HUDEP-2 (cell line): ENCODE results near the gene GDF9.
"Not testable (repeated sequence)": the region's sequence is repeated elsewhere in the genome, so short reads cannot be mapped to it uniquely, and the experiment has no call there.

ENCODE experiments used
- DNase-seq, 76 experiments: peaks; one replicate each; lab custom pipeline; 2025; ENCODE audit not compliant: unreplicated experiment in 76 of 76; lab: John Stamatoyannopoulos, UW

The GDF9 gene

DNA sequence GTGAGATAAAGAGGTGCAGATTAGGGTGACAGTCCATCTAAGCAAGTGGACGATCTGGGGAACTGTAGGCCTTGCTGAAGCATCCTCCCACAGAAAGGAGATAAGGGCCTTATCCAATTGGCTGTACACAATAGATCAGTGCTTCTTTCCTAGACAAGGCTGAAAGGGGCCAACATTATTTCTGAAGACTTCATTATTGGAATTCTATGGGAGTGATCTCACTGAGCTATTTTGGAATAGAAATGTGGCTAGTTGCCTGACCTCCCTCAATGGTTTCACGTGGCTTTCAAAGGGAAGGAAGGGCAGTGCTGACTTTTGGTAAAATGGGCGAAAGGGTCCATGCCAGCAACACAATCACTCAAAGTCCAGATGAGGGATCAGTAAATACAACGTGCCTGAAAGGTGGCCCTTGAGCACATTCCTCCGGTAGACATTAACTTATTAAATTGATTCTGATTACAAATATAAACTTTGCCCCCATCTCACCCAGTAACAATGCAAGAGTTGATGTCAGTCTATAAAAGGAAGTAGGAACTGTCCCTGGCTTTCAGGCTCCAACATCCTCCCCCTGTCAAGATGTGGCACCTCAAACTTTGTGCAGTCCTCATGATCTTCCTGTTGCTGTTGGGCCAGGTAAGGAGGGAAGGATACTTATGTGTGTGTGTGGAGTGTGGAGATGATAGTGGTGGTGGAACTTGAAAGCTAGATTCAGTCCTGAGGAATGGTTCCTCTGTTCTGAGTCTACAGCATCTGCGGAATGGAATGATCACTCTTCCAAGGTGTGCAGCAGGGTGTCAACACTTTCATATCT, 7.1 kb upstream of the GDF9 start, which contains the start of gene LEAP2:
Gene LEAP2, plus strand, starts transcription at position 550 of the 811 bp plus-strand sequence. Its CDS starts 27 bp downstream, at position 577.
- DNase-seq = peak in 21 of 76 experiments; percentile 2 to 48 (median 13)

DNA sequence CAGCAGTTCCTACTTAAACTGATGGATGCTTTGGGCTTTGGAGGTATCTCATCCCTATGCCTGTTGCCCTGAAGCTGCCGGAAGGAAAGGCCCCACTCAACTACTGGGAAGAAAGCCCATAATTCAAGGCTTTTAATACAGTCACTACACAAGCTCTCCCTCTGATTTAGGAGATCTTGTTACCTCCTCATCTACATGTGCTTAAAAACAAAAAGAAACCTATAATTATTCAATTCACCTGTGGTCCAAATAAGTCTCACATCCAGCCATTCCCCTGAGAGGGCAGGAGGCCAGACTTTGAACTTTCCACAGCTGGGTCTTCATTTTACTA, 6.5 kb upstream of the GDF9 start:
- no peak for DNase-seq

DNA sequence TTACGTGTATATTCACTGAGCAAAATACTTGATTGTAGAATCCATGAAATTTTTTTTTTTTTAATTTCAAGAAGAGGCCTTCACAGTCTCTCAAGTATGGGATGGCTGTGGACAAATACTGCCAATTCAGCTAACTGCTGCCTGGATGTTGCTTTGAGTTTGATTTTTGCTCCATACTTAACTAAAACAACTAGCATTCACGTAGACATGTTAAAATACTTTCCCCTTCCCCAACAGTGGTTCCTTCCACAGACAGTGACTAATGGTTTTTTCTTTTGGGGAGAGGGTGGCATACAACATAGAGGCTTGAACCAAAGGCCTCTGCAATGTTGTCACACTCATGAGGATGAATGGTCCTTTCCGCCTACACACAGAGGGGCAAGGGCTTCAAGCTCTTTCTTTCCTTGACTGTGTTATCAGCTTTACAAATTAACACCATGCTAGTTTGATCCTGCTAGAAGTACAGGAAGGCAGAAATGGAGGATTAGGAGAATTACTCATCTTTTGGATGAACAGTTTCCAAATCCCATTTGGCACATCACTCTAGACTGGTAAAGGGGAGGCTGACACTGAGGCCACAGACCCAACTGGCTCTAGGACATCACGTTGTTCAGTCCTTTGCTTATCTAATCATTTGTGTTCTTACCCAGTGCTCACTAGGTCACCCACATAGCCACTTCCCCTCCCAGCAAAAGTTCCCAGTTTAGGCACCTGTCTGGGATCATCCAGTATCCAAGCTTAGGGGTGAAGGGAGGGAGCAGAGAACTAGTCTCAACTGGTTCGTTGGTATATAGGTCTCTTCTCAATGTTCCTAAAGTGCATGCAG, 5.4 kb upstream of the GDF9 start:
- DNase-seq = no peak

DNA sequence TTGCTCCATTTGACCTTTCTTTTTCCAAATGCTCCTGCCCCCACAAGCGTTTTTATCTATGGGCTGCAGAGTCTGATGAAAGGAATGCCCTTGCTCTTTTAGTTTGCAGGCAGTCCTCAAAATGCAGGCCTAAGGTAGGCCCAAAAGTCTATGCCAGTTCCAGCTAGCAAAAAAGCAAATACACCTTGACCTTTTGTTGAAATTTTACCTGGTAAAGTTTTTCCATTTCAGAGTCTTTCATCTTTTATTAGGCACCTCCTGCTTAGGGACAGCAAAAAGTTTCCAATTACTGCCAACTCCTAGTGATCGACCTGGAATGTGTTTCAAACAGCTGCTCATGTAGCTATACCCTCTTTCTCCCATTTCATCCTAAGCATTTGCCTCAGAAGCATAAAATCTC, 4.5 kb upstream of the GDF9 start:
- DNase-seq = no peak

DNA sequence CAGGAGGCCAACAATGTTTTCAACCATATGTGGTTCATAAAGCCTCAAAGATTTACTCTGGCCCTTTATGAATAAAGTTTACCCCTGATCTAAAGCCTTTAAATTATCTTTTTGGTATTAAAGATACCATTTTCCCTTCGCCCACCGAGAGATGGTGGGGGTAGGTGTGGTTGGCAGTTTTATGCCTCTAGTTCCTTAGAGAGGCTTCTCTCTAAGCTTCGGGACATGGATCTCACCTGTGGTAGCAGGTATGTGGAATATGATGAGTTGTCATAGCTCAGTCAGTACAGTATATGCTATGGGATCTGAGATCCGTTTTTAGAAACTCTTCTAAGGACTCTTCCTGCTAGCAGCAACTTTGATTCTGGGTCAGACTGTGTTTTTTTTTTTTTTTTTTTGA, 2.5 kb upstream of the GDF9 start:
- no peak for DNase-seq

DNA sequence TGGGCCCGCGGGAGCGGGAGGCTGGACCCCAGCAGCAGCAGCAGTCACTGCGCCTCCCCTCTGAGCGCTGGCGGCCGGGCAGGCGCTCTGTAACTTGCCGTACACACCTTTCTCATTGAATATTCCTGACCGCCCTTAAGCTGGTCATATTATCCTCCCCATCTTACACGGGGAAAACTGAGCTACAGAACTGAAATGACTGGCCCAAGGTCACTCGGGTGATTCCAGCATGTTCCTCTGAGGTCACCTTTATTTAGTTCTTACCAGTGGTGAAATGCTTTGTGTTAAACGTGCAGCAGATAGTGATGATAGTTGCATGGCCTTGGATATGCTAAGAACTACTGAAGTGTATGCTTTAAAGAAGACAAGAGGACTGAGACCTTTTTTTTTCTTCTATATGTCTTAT, 780 bp upstream of the GDF9 start:
- peak in 3 of 76 experiments; percentile 14 to 36 (median 22) for DNase-seq

DNA sequence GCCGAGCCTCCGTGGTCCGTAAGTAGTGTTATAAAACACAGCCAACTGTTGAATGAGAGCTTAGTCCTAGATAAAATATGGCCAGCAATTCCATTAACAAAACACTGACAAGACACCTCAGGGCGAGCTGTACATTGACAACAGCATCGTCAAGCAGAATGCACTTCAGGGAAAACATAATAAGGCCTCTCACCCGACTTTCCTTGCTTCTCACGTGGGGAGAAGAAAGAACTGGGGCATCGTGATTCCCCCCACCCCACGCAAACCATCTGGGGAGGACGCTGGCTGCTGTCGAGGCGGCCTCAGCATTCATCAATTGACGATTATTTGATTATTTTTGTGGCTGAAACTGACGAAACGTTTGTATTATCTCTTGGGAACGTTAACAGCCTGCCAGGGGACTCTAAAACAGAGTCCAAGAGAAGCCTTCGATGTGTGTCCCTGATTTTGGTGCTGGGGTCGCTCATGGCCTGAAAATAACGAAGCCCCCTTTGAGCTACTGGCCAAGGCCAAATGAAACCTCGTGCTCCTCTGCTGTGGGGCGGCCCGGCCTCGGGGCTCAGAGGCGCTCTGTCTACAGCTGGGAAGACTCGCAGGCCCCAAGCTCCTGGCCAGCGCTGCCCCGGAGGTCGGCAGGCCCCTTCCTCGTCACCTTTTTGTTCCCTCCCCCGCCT, 464 bp downstream of the GDF9 start:
- peak in 1 of 76 experiments; percentile 8 for DNase-seq

DNA sequence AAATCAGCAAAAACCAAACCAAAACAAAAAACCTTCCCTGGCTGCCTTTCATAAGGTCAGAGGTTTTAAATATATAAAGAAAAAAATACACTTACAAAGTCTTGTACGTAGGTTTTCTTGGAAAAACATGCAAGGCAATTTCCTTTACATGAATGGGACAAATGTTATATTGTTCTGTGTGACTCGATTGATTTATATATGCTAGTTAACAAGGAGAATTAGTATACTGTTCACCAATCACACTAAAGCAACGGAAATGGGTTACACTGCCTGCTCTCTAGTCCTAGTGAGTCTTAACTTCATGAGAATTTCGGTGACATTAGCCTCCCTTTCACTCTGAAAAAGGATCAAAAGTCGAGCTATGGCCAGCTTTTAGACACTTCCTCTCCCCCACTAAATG, 5.5 kb downstream of the GDF9 start:
- DNase-seq = no peak

DNA sequence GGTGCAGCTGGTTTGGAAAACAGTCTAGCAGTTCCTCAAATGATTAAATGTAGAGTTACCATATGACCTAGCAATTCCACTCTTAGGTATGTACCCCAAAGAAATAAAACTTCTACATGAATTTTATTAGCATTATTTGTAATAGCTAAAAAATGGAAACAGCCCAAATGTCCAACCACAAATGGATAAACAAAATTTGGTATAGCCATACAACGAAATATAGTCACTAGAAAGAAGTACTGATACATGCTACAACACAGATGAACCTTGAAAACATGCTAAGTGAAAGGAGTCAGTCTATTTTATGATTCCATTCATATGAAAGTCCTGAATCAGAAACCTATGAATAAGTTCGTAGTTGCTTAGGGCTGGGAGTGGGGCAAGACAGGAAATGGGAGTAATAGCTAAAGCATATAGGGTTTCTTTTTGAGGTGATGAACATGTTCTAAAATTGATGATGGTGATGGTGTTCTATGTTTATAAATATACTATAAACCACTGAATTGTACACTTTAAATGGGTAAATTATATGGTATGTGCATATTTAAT, 6.3 kb downstream of the GDF9 start:
- DNase-seq = no peak

DNA sequence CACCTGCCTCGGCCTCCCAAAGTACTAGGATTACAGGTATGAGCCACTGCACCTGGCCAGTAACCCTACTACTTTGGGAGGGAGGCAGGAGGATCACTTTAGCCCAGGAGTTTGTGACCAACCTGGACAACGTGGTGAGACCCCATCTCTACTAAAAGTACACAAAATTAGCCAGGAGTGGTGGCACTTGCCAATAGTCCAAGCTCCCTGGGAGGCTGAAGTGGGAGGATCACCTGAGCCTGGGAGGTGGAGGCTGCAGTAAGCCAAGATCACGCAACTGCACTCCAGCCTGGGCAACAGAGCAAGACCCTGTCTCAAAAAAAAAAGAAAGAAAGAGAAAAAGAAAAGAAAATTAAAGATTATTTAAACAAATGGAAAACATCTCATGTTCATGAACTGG, 10.3 kb downstream of the GDF9 start:
- no peak for DNase-seq

DNA sequence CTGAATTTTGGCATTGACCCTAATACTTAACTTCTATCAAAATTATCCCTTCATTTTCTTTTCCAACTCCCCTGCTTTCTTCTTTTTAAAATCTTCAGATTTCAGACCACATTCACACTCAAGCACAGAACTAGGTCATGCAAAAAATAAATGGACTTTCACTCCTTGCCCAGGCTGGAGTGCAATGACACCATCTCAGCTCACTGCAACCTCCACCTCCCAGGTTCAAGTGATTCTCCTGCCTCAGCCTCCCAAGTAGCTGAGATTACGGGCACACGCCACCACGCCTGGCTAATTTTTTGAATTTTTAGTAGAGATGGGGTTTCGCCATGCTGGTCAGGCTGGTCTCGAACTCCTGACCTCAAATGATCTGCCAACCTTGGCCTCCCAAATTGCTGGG, 11.3 kb downstream of the GDF9 start:
- DNase-seq = not testable (repeated sequence)

DNA sequence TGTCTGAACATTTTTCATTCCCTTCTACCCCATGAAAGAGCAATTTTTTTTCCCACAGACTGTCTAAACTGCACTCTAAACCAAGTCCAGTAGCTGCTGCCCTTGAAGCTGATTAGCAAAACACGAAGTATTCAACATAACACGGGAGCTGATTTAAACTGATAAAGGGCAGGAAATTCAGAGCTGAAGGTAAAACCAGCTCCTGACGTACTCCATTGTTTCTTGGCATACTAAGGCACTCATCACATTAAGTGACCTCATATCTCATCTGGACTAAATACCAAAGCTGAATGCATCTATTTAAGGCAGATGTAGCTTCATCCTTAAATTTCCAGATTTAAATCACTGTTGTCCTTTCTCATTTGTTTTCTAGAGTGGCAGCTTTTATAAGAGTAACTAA, 12.0 kb downstream of the GDF9 start:
- no peak for DNase-seq

DNA sequence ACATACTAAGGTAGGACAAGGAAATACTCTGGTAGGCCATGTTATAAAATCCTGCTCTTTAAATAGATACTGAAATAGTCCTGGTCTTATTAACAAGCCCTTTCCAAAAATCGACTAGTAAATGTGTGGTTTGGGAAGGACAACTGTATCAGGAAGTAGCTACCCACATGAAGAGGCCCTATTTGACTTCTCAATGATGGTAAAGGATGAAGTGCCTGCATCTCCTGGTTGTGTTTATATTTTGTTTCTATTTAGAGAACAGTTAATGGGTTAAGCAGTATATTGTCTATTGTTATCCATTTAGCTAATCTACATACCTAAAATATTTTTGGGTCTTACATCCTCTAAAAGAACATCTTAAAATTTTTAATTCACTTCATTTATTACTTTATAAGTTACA, 12.5 kb downstream of the GDF9 start:
- no peak for DNase-seq

DNA sequence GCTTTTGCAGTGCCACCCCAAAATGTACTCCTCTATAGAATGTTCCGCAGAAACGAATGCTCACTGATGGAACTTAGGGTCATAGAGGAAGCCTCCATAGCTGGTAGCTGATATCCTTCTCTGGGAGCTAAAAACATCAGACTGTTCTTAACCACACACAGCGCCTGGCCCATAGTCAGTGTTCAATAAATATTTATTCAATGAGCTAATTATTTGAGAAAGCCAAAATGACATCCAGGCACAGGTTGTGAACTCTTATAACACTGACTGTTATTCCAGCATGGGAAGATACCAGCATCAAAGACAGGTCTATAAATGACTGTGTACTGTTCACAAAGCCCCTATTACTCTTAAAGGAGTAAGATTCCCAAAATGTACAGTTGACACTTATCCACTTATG, 12.9 kb downstream of the GDF9 start:
- DNase-seq = no peak

DNA sequence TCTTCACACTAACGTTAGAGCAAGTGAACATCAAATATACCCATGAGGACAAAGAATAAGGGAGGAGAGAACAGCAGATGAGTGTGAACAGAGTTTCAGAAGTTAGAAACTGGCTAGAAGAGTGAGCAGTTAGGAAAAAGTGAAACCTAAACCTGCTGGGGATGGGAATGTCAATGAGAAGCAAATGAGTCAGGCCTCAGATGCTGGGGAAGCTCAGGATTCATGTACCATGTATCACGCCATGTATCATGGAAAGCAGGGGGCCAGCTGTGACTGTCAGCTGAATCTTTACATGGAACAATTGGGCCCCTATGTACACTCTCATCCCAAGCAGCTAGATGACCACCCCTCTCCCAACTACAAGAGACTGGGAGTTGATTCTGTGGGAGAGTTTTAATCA, 16.2 kb downstream of the GDF9 start:
- DNase-seq = no peak

DNA sequence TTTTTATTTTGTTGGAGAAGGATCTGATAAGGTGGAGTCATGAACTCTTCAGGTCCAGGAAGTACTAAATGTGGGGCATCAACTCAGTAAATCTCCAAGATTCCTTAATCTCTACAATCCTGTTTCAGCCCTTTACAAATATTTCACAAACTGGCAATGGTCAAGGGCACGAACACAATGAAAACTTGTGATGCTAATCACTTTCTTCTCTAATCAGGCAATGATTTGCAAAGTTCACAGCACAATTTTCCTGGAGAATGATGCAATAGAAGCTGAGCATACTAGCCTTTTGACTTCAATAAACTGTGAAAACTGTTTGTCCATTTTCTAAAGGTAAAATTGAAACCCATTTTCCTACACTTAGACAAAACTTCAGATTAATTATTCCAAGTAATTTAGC, 16.9 kb downstream of the GDF9 start:
- DNase-seq = no peak

DNA sequence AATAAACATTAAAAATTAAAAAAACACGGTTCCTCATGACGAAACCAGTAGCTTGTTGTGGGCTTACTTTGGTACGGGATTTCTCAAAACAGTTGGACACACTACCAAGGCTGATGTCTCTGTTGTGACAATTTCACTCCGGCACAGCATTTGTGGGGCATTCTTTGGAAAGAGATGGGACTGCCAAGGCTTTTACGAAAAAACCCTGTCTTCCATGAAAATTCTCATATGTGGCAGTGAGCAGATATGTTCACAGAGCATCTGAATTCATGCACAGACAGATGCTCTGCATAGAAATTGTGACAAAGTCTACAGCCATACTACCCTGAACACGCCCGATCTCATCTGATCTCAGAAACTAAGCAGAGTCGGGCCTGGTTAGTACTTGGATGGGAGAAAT, 18.0 kb downstream of the GDF9 start:
- DNase-seq = no peak

DNA sequence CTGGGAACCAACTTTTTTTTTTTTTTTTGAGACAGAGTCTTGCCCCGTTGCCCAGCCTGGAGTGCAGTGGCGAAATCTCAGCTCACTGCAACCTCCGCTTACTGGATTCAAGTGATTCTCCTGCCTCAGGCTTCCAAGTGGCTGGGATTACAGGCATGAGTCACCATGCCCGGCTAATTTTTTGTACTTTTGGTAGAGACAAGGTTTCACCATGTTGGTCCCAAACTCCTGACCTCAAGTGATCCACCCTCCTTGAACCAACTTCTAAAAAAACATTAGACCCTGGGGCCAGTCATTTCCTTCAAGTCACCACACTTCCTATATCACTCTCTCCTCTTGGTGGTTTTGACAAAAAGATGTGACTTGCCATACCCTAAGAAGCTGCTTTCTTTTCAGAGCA, 25.0 kb downstream of the GDF9 start:
- DNase-seq = no peak

DNA sequence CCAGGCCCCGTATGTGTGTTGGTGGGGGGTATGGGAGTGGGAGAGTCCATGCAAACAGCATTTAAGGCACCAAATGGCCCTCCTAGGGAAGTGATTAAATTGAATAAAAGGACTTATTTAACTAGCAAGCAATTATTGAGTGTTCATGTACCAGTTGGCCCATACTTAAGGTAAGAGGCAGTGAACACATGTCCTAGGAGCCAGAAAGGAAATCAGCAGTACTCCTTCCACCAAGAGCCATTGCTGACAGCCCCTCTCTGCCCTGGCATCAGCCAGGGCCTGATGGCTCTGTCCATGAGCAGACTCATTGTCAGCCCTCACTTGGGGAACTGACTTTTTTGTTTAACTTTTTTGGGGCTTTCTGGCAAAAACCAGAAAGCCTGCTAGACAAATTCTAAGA, 25.4 kb downstream of the GDF9 start:
- DNase-seq = no peak

DNA sequence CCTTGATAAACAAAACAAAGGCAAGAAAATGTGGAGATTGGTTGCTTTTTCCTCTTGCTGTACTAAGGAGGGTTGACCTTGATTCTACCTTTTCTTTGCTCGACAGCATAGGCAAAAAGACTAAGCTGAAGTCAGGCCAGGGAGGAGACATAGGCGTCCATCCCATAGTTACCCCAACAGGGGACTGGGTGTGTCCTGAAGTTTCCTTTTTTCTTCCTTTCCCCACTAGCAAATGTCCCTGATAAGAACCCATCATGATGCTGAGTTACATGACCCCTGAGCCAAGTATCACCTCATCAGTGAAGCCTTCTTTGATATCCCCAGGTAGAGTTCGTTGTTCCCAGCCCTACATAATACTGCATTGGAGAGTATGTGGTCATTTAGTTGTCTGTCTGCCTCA, 26.0 kb downstream of the GDF9 start:
- no peak for DNase-seq
